ENCODE results near the gene CATSPERE. TPM values are rescaled to one million over a fixed set of nuclear protein-coding genes. Genes with fewer than 3 reads are reported as not detected.

CATSPERE gene
- total and polyA plus RNA-seq, 4 experiments from 2014 or later, result 0.30 to 2.3 (median 1.4) TPM; not detected in 1

DNA sequence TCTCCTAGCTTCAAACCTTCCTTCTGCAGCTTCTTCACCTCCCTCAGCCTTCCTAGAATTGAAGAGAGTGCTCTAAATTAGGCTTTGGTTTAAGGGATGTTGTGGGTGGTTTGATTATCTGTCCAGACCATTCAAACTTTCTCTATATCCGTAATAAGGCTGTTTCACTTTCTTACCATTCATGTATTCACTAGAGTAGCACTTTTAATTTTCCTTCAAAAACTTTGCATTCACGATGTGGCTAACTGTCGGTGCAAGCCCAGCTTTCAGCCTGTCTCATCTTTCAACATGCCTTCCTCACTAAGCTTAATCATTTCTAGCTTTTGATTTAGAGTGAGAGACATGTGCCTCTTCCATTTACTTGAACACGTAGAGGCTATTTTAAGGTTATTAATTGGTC lies 165.6 kb downstream of the CATSPERE start:
- no peak overlapping the region for H3K27ac Mint-ChIP-seq
- H3K4me3 ChIP-seq (ENCODE audit: low read length in 2 of 2), result no peak overlapping the region
- no peaks in the 10 kb centered on the region for H3K9me3 Mint-ChIP-seq
- no peaks in the 10 kb centered on the region for H3K4me1 ChIP-seq (ENCODE audit: insufficient read depth, low read length)
- intact Hi-C loops (cut with micrococcal nuclease), result no loop called here
- DNase-seq, result no peak
- ChIA-PET POLR2A (ENCODE audit: partially characterized antibody) (no interaction called here), CTCF (ENCODE audit: partially characterized antibody) (interaction anchor here (1.9 kb wide), 1 partner anchor 22 kb away, joined by 8 read pairs; no protein-coding TSS in a partner anchor)
- H3K4me1 Mint-ChIP-seq, result no peaks in the 10 kb centered on the region
- no peak overlapping the region for H3K27ac ChIP-seq (ENCODE audit: low read depth, low read length)
- no peaks in the 10 kb centered on the region for H3K36me3 ChIP-seq (ENCODE audit: insufficient read depth, low read length)
- H3K27me3 ChIP-seq (ENCODE audit: insufficient read depth, low read length), result no peaks in the 10 kb centered on the region
- no peaks in the 10 kb centered on the region for H3K36me3 Mint-ChIP-seq
- H3K4me3 Mint-ChIP-seq, result no peak overlapping the region
- H3K9me3 ChIP-seq (ENCODE audit: control insufficient read depth in 1 of 2, low read length in 2 of 2), result no peaks in the 10 kb centered on the region
- peaks cover 6 to 16% of the 10 kb centered on the region in 2 donors for H3K27me3 Mint-ChIP-seq

DNA sequence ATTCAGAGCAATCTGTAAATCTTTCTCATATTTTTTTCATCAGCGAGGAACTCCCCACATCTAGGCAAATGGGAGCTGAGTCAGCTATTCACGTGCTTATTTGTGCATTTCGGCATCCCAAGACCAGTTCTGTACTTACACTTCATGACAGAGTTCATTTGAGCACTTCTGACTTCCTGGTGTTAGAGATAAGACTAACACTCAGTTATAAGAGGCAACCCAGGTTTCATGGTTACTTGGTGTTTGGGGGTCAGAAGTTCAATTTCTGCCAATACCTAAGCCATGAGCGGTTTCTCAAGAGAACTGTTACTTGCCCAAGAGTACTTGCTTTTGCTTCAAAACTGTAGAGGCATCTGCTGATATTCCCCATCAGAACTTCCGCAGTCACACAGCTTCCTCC lies 167.7 kb downstream of the CATSPERE start:
- intact Hi-C loops (cut with micrococcal nuclease), result no loop called here
- Mint-ChIP-seq H3K36me3 (no peaks in the 10 kb centered on the region), H3K9me3 (no peaks in the 10 kb centered on the region), H3K4me1 (no peaks in the 10 kb centered on the region), H3K27me3 (peaks cover 6 to 18% of the 10 kb centered on the region in 2 donors), H3K27ac (no peak overlapping the region), H3K4me3 (no peak overlapping the region)
- ChIA-PET CTCF (ENCODE audit: partially characterized antibody) (interaction anchor here (1.0 to 1.9 kb wide), 4 partner anchors 24 to 414 kb away, joined by 3 to 8 read pairs (median 4); no protein-coding TSS in a partner anchor), POLR2A (ENCODE audit: partially characterized antibody) (no interaction called here)
- Histone ChIP-seq H3K36me3 (ENCODE audit: insufficient read depth, low read length) (no peaks in the 10 kb centered on the region), H3K27me3 (ENCODE audit: insufficient read depth, low read length) (no peaks in the 10 kb centered on the region), H3K9me3 (ENCODE audit: control insufficient read depth in 1 of 2, low read length in 2 of 2) (no peaks in the 10 kb centered on the region), H3K27ac (ENCODE audit: low read depth, low read length) (no peak overlapping the region), H3K4me3 (ENCODE audit: low read length in 2 of 2) (no peak overlapping the region), H3K4me1 (ENCODE audit: insufficient read depth, low read length) (no peaks in the 10 kb centered on the region)
- DNase-seq, result no peak

DNA sequence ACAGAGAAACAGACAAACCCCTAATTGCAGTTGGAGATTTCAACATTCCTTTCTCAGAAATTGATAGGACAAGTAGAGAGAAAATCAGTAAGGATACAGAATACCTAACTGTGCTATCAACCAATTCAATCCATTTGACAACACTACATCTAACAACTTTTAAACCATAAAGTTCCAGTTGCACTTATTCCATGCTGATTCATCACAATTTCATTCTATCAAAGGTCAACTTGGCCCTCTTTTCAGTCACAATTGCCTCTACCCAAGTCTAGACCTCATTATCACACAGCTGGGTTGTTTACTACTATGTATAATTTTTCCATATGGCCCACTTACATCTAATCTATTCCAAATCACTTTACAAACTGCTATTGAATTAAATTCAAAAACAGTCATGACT lies 172.1 kb downstream of the CATSPERE start:
- DNase-seq, result no peak
- Histone ChIP-seq H3K36me3 (ENCODE audit: insufficient read depth, low read length) (no peaks in the 10 kb centered on the region), H3K27me3 (ENCODE audit: insufficient read depth, low read length) (no peaks in the 10 kb centered on the region), H3K9me3 (ENCODE audit: control insufficient read depth in 1 of 2, low read length in 2 of 2) (no peaks in the 10 kb centered on the region), H3K4me3 (ENCODE audit: low read length in 2 of 2) (no peak overlapping the region), H3K4me1 (ENCODE audit: insufficient read depth, low read length) (no peaks in the 10 kb centered on the region), H3K27ac (ENCODE audit: low read depth, low read length) (no peak overlapping the region)
- Mint-ChIP-seq H3K9me3 (no peaks in the 10 kb centered on the region), H3K36me3 (no peaks in the 10 kb centered on the region), H3K27ac (no peak overlapping the region), H3K4me3 (no peak overlapping the region), H3K27me3 (peaks cover 0 to 9% of the 10 kb centered on the region in 2 donors), H3K4me1 (no peaks in the 10 kb centered on the region)
- ChIA-PET CTCF (ENCODE audit: partially characterized antibody) (no interaction called here), POLR2A (ENCODE audit: partially characterized antibody) (no interaction called here)
- intact Hi-C loops (cut with micrococcal nuclease), result no loop called here

DNA sequence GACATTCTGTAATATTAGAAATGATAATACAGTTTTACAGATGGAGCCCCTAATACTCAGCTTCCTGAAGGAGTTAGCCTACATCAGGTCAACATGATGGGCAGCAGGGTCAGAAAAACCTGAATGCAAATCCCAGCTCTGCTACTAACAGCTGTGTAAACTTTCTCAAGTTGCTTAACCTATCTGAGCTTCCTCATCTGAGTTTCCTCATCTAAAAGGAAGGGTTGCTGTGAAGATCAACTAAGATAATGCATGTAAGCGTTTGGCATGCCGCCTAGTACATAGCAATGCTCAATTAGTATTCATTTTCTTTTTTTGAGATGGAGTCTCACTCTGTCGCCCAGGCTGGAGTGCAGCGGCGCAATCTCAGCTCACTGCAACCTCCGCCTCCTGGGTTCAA lies 173.5 kb downstream of the CATSPERE start:
- H3K4me1 ChIP-seq (ENCODE audit: insufficient read depth, low read length), result no peaks in the 10 kb centered on the region
- no peaks in the 10 kb centered on the region for H3K4me1 Mint-ChIP-seq
- H3K9me3 Mint-ChIP-seq, result no peaks in the 10 kb centered on the region
- intact Hi-C loops (cut with micrococcal nuclease), result no loop called here
- H3K9me3 ChIP-seq (ENCODE audit: control insufficient read depth in 1 of 2, low read length in 2 of 2), result no peaks in the 10 kb centered on the region
- no peak overlapping the region for H3K27ac Mint-ChIP-seq
- H3K27ac ChIP-seq (ENCODE audit: low read depth, low read length), result no peak overlapping the region
- DNase-seq, result no peak
- ChIA-PET POLR2A (ENCODE audit: partially characterized antibody) (no interaction called here), CTCF (ENCODE audit: partially characterized antibody) (interaction anchor here (1.5 to 2.4 kb wide), 2 partner anchors 10 to 30 kb away, joined by 5 to 8 read pairs; no protein-coding TSS in a partner anchor)
- H3K36me3 ChIP-seq (ENCODE audit: insufficient read depth, low read length), result no peaks in the 10 kb centered on the region
- peaks cover 0 to 8% of the 10 kb centered on the region in 2 donors for H3K27me3 Mint-ChIP-seq
- H3K36me3 Mint-ChIP-seq, result no peaks in the 10 kb centered on the region
- no peak overlapping the region for H3K4me3 Mint-ChIP-seq
- H3K4me3 ChIP-seq (ENCODE audit: low read length in 2 of 2), result no peak overlapping the region
- H3K27me3 ChIP-seq (ENCODE audit: insufficient read depth, low read length), result no peaks in the 10 kb centered on the region

DNA sequence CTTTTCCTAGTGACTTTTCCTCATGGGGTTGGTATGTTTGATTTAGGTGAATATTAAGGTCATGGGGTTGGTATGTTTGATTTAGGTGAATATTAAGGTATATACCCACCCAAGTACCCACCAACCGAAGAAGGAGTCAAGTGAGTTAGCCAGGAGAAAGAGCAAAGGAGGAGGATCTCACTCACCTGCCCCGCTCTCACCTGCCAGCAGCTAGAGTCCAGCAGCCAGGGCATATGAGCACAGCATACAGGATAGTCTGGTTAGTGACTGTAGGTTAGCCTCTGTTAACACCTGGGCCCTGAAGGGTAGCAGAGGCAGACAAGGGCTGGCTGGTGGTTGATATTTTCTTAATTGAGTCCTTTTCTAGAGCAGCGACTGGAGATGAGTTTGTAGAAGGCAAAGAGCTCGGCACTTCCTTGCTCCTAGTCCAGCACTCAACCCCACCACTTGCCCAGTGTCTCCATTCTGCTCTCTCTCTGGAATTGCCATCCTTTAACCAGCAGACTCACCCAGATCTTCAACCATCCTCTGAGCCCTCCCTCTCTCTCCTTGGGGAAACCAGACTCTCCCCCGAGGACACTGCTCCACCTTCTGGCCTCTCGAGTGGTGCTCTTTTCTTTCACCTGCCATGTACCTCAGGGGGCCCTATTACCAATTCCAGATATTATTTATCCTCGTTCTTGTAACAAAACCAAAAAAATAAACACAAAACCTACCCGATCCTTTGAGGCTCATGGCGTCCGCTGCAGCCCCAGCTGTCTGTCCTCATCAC lies 175.6 kb downstream of the CATSPERE start:
- POLR2A ChIA-PET (ENCODE audit: partially characterized antibody), result no interaction called here
- Histone ChIP-seq H3K36me3 (ENCODE audit: insufficient read depth, low read length) (no peaks in the 10 kb centered on the region), H3K27ac (ENCODE audit: low read depth, low read length) (no peak overlapping the region), H3K4me1 (ENCODE audit: insufficient read depth, low read length) (no peaks in the 10 kb centered on the region), H3K4me3 (ENCODE audit: low read length in 2 of 2) (no peak overlapping the region), H3K27me3 (ENCODE audit: insufficient read depth, low read length) (no peaks in the 10 kb centered on the region), H3K9me3 (ENCODE audit: control insufficient read depth in 1 of 2, low read length in 2 of 2) (no peaks in the 10 kb centered on the region)
- no peaks in the 10 kb centered on the region for H3K4me1 Mint-ChIP-seq
- H3K27ac Mint-ChIP-seq, result no peak overlapping the region
- DNase-seq, result no peak
- intact Hi-C loops (cut with micrococcal nuclease), result no loop called here
- H3K36me3 Mint-ChIP-seq, result no peaks in the 10 kb centered on the region
- H3K9me3 Mint-ChIP-seq, result no peaks in the 10 kb centered on the region
- H3K4me3 Mint-ChIP-seq, result no peak overlapping the region
- peaks cover 0 to 7% of the 10 kb centered on the region in 2 donors for H3K27me3 Mint-ChIP-seq
- CTCF ChIA-PET (ENCODE audit: partially characterized antibody), result interaction anchor here (2.4 kb wide), 1 partner anchor 32 kb away, joined by 8 read pairs; no protein-coding TSS in a partner anchor

DNA sequence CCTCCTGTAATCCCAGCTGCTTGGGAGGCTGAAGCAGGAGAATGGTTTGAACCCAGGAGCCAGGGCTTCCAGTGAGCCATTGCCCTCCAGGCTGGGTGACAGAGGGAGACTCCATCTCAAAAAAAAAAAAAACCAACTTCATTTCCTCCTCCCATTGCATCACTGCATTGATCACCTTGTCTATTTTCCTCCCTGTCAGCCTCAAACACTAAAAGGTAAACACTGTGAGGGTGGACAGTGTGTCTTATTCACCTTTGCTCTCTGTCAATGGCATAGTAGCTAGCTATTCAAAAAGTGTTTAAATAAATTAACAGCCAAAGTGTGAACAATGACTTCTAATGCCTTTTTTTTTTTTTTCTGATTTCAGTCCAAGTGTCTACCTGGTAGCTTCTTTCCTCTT lies 178.5 kb downstream of the CATSPERE start:
- DNase-seq, result no peak
- Histone ChIP-seq H3K4me3 (ENCODE audit: low read length in 2 of 2) (no peak overlapping the region), H3K9me3 (ENCODE audit: control insufficient read depth in 1 of 2, low read length in 2 of 2) (no peaks in the 10 kb centered on the region), H3K27me3 (ENCODE audit: insufficient read depth, low read length) (no peaks in the 10 kb centered on the region), H3K4me1 (ENCODE audit: insufficient read depth, low read length) (no peaks in the 10 kb centered on the region), H3K36me3 (ENCODE audit: insufficient read depth, low read length) (no peaks in the 10 kb centered on the region), H3K27ac (ENCODE audit: low read depth, low read length) (no peak overlapping the region)
- Mint-ChIP-seq H3K9me3 (no peaks in the 10 kb centered on the region), H3K4me3 (no peak overlapping the region), H3K27ac (no peak overlapping the region), H3K36me3 (no peaks in the 10 kb centered on the region), H3K27me3 (peaks cover 2 to 9% of the 10 kb centered on the region in 2 donors), H3K4me1 (no peaks in the 10 kb centered on the region)
- ChIA-PET CTCF (ENCODE audit: partially characterized antibody) (interaction anchor here (0.8 to 1.9 kb wide), 3 partner anchors 35 to 157 kb away, joined by 4 to 6 read pairs (median 5); no protein-coding TSS in a partner anchor), POLR2A (ENCODE audit: partially characterized antibody) (no interaction called here)
- intact Hi-C loops (cut with micrococcal nuclease), result no loop called here

DNA sequence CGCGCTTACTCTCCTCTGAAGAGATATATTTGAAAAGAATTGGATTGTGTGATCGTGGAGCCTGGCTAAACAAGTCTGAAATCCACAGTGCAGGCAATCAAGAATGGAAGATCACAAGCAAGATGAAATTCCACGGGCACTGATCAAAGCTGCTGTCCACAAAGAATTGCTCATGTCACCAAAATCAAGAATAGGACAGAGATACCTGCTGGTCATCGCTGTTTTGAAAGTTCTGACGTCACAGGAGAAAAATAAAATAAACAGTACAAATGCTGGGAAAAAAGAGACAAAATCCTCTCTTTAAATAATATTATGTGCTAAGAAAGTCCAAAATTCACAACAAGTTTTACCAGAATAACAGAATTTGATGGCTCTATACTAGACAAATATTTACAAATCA lies 179.8 kb downstream of the CATSPERE start:
- no peaks in the 10 kb centered on the region for H3K36me3 ChIP-seq (ENCODE audit: insufficient read depth, low read length)
- DNase-seq, result no peak
- no peak overlapping the region for H3K4me3 ChIP-seq (ENCODE audit: low read length in 2 of 2)
- Mint-ChIP-seq H3K9me3 (no peaks in the 10 kb centered on the region), H3K4me3 (no peak overlapping the region), H3K27me3 (peaks cover 2 to 11% of the 10 kb centered on the region in 2 donors), H3K4me1 (no peaks in the 10 kb centered on the region), H3K27ac (no peak overlapping the region), H3K36me3 (no peaks in the 10 kb centered on the region)
- intact Hi-C loops (cut with micrococcal nuclease), result no loop called here
- no peaks in the 10 kb centered on the region for H3K27me3 ChIP-seq (ENCODE audit: insufficient read depth, low read length)
- no peaks in the 10 kb centered on the region for H3K4me1 ChIP-seq (ENCODE audit: insufficient read depth, low read length)
- no peak overlapping the region for H3K27ac ChIP-seq (ENCODE audit: low read depth, low read length)
- POLR2A ChIA-PET (ENCODE audit: partially characterized antibody), result no interaction called here
- CTCF ChIA-PET (ENCODE audit: partially characterized antibody), result no interaction called here
- H3K9me3 ChIP-seq (ENCODE audit: control insufficient read depth in 1 of 2, low read length in 2 of 2), result no peaks in the 10 kb centered on the region

All from CD4-positive, alpha-beta memory T cell (primary cell).